HepG2 (cell line): ENCODE results near the gene PKLR. TPM values are rescaled to one million over a fixed set of nuclear protein-coding genes. Genes with fewer than 3 reads are reported as not detected.

Experiments
- BCL6 ChIP-seq: IDR thresholded peaks from 2 replicates; pipeline ENCODE4 v1.6.1; 2016; ENCODE audit warnings: missing genetic modification reagents, missing compliant biosample characterization
- CENPBD1 ChIP-seq: sonication (generic); formaldehyde crosslinking; IDR thresholded peaks from 2 replicates; pipeline ENCODE4 v1.8.0; 2022; ENCODE audit warnings: missing genetic modification reagents, low read depth, mild to moderate bottlenecking, borderline replicate concordance
- CSRNP2 ChIP-seq: sonication (generic); formaldehyde crosslinking; conservative IDR thresholded peaks from 2 replicates; pipeline ENCODE4 v1.8.0; 2022; ENCODE audit warnings: low read depth, missing genetic modification reagents
- IRX3 ChIP-seq: sonication (generic); formaldehyde crosslinking; IDR thresholded peaks from 2 replicates; pipeline ENCODE4 v1.8.1; 2023; ENCODE audit warnings: mild to moderate bottlenecking, low read depth, missing genetic modification reagents, borderline replicate concordance
- KLF11 ChIP-seq: IDR thresholded peaks from 2 replicates; pipeline ENCODE4 v1.6.1; 2016; ENCODE audit warnings: missing compliant biosample characterization
- MEIS1 ChIP-seq: sonication (generic); formaldehyde crosslinking; IDR thresholded peaks from 2 replicates; pipeline ENCODE4 v1.9.0; 2021; ENCODE audit warnings: mild to moderate bottlenecking, missing genetic modification reagents, moderate library complexity, borderline replicate concordance
- PBX2 ChIP-seq: IDR thresholded peaks from 2 replicates; pipeline ENCODE4 v1.6.1; 2016; ENCODE audit warnings: control low read depth
- RARG ChIP-seq: sonication (generic); formaldehyde crosslinking; IDR thresholded peaks from 2 replicates; pipeline ENCODE4 v1.4.0; 2020; ENCODE audit warnings: low read depth, mild to moderate bottlenecking, missing genetic modification reagents
- RXRA ChIP-seq: sonication (generic); formaldehyde crosslinking; IDR thresholded peaks from 2 replicates; pipeline ENCODE4 v1.5.1; 2020; ENCODE audit warnings: missing genetic modification reagents
- TEAD3 ChIP-seq: optimal IDR thresholded peaks from 2 replicates; pipeline ENCODE3; 2016; ENCODE audit warnings: borderline replicate concordance
- THYN1 ChIP-seq: sonication (generic); formaldehyde crosslinking; IDR thresholded peaks from 2 replicates; pipeline ENCODE4 v1.8.1; 2023; ENCODE audit warnings: low read depth, mild to moderate bottlenecking, moderate library complexity, missing genetic modification reagents, borderline replicate concordance
- ZGPAT ChIP-seq: IDR thresholded peaks from 2 replicates; pipeline ENCODE4 v1.6.1; 2016; ENCODE audit warnings: mild to moderate bottlenecking
- ZKSCAN1 ChIP-seq: fragments of 150-350 bp; IDR thresholded peaks from 2 replicates; pipeline ENCODE4 v1.6.1; 2014; ENCODE audit warnings: low read length
- ZKSCAN5 ChIP-seq: sonication (generic); formaldehyde crosslinking; IDR thresholded peaks from 2 replicates; pipeline ENCODE4 v1.5.1; 2020; ENCODE audit warnings: mild to moderate bottlenecking, missing genetic modification reagents
- ZNF138 ChIP-seq: sonication (generic); formaldehyde crosslinking; IDR thresholded peaks from 2 replicates; pipeline ENCODE4 v1.5.0; 2020; ENCODE audit warnings: mild to moderate bottlenecking, low read depth, missing genetic modification reagents
- ZNF18 ChIP-seq: sonication (generic); formaldehyde crosslinking; IDR thresholded peaks from 2 replicates; pipeline ENCODE4 v1.8.0; 2022; ENCODE audit warnings: mild to moderate bottlenecking, missing genetic modification reagents; ENCODE audit not compliant: insufficient replicate concordance
- ZNF430 ChIP-seq: sonication (generic); formaldehyde crosslinking; IDR thresholded peaks from 2 replicates; pipeline ENCODE4 v1.9.0; 2021; ENCODE audit warnings: mild to moderate bottlenecking, missing genetic modification reagents
- ZNF503 ChIP-seq: sonication (generic); formaldehyde crosslinking; IDR thresholded peaks from 2 replicates; pipeline ENCODE4 v1.4.0; 2020; ENCODE audit warnings: missing genetic modification reagents
- ZNF652 ChIP-seq: IDR thresholded peaks from 2 replicates; pipeline ENCODE4 v1.6.1; 2016; ENCODE audit warnings: low read depth, borderline replicate concordance
- ZNF746 ChIP-seq: sonication (generic); formaldehyde crosslinking; IDR thresholded peaks from 2 replicates; pipeline ENCODE4 v1.8.0; 2022; ENCODE audit warnings: mild to moderate bottlenecking, missing genetic modification reagents
- ZSCAN25 ChIP-seq: sonication (generic); formaldehyde crosslinking; IDR thresholded peaks from 2 replicates; pipeline ENCODE4 v1.8.0; 2022; ENCODE audit warnings: mild to moderate bottlenecking, missing genetic modification reagents
- polyA plus RNA-seq, 8 experiments: library from polyadenylated mRNA; depleted of rRNA in 3 of 8; stranded (reverse) in 7 of 8; unstranded in 1 of 8; fragments of >200 nt; fragmentation: Illumina TruSeq in 4 of 8; extraction: Trizol in 4 of 8; gene quantifications; 2 replicates each; pipeline versions ENCODE4 v1.2.1 to v1.2.3, GENCODE V29; 2011 to 2016; ENCODE audit warnings: low read depth in 4 of 8, missing spikeins in 1 of 8, mixed read lengths in 1 of 8; ENCODE audit not compliant: insufficient read depth in 1 of 8
- total RNA-seq, 5 experiments: library from RNA; depleted of rRNA; stranded (reverse); fragments of >200 nt; fragmentation: Illumina TruSeq; extraction: Trizol; gene quantifications; 2 replicates each; pipeline ENCODE4 v1.2.3, GENCODE V29; 2016; ENCODE audit warnings: low read depth in 1 of 5

PKLR gene
- total and polyA plus RNA-seq, 2 of the 13 experiments (the other 11 are each of a cell fraction or from before 2014, with no cell fraction given), result 10.3 to 29.3 TPM

- peak; percentile 95 for TF ChIP-seq MEIS1 (CRISPR knock-in tag)
- peak; percentile 31; the same call in 1 of the 2 replicates for TF ChIP-seq THYN1 (CRISPR knock-in tag)
- TF ChIP-seq CENPBD1, result no peak
- TF ChIP-seq ZSCAN25 (CRISPR knock-in tag), result peak; percentile 84; the same call in 1 of the 2 replicates
- no peak for TF ChIP-seq ZNF138 (CRISPR knock-in tag)
- TF ChIP-seq ZGPAT (CRISPR knock-in tag), result peak; percentile 94
- peak; percentile 61; the same call in 1 of the 2 replicates for TF ChIP-seq ZNF430 (CRISPR knock-in tag)
- no peak for TF ChIP-seq PBX2 (CRISPR knock-in tag)
- TF ChIP-seq ZNF652 (CRISPR knock-in tag), result peak; percentile 67
- peak; percentile 78 for TF ChIP-seq RXRA (CRISPR knock-in tag)
- TF ChIP-seq RARG (CRISPR knock-in tag), result 0 out of 2 replicates have a peak, but pooled peaks have one; percentile 59
- no peak for TF ChIP-seq IRX3
- TF ChIP-seq ZNF18 (CRISPR knock-in tag), result peak; percentile 83
- TF ChIP-seq TEAD3 (CRISPR knock-in tag), result peak; percentile 77
- no peak for TF ChIP-seq ZKSCAN5 (CRISPR knock-in tag)
- 0 out of 2 replicates have a peak, but pooled peaks have one; percentile 41 for TF ChIP-seq KLF11 (CRISPR knock-in tag)
- TF ChIP-seq BCL6 (CRISPR knock-in tag), result 0 out of 2 replicates have a peak, but pooled peaks have one; percentile 68
- peak; percentile 34; the same call in 1 of the 2 replicates for TF ChIP-seq ZNF746
- TF ChIP-seq ZNF503, result 0 out of 2 replicates have a peak, but pooled peaks have one; percentile 60
- no peak for TF ChIP-seq ZKSCAN1
- TF ChIP-seq CSRNP2 (CRISPR knock-in tag), result no peak
Observed at GRCh38 chr1:155300553-155301329, 497 bp downstream of the PKLR start (continued).
